Medulla oblongata (tissue), 1 donor: ENCODE measurements around the gene TNFSF18.

Source experiments
- DNase-seq: peaks from one replicate; pipeline ENCODE4 v3.0.0-alpha.2; 2015; ENCODE audit errors: extremely low spot score

Gene TNFSF18

GRCh38 chr1:173039626-173040025, 11.1 kb downstream of the TNFSF18 start:
- DNase-seq: no peak

GRCh38 chr1:173038875-173039554, 11.7 kb downstream of the TNFSF18 start:
- DNase-seq: peak; percentile 27

- no peak for DNase-seq
These were observed 26.2 kb downstream of the TNFSF18 start for GRCh38 chr1:173024543-173024942.

- no peak for DNase-seq
These were observed 27.4 kb downstream of the TNFSF18 start for GRCh38 chr1:173023343-173023742.

GRCh38 chr1:173020138-173020750, 30.5 kb downstream of the TNFSF18 start:
- DNase-seq: peak; percentile 69

GRCh38 chr1:173017792-173018191, 32.9 kb downstream of the TNFSF18 start:
- peak; percentile 45 for DNase-seq

GRCh38 chr1:173016419-173016818, 34.3 kb downstream of the TNFSF18 start:
- no peak for DNase-seq

GRCh38 chr1:173015629-173016028, 35.1 kb downstream of the TNFSF18 start:
- DNase-seq: peak; percentile 60

- no peak for DNase-seq
These were observed 36.6 kb downstream of the TNFSF18 start for GRCh38 chr1:173014160-173014559.

- DNase-seq: no peak
These were observed 38.6 kb downstream of the TNFSF18 start for GRCh38 chr1:173012126-173012525.

- DNase-seq: peak; percentile 48
These were observed 41.1 kb downstream of the TNFSF18 start for GRCh38 chr1:173009597-173009996.

- peak; percentile 34 for DNase-seq
These were observed 45.4 kb downstream of the TNFSF18 start for GRCh38 chr1:173005196-173005864.

- no peak for DNase-seq
These were observed 47.6 kb downstream of the TNFSF18 start for GRCh38 chr1:173002891-173003838.

- no peak for DNase-seq
These were observed 51.4 kb downstream of the TNFSF18 start for GRCh38 chr1:172999349-172999748.

- DNase-seq: no peak
These were observed 52.8 kb downstream of the TNFSF18 start for GRCh38 chr1:172997941-172998361.

GRCh38 chr1:172993640-172994039, 57.1 kb downstream of the TNFSF18 start:
- DNase-seq: no peak

- no peak for DNase-seq
These were observed 58.9 kb downstream of the TNFSF18 start for GRCh38 chr1:172991674-172992400.

GRCh38 chr1:172990598-172991215, 60.0 kb downstream of the TNFSF18 start:
- DNase-seq: no peak
